ENCODE results near the gene CXCR6.

Gene CXCR6

GRCh38 chr3:45922950-45923590 lies 20.2 kb upstream of the CXCR6 start:
- no peaks in the 10 kb centered on the region for H3K9me2 ChIP-seq (replicated peaks; ENCODE audit: insufficient read depth, low read length)
- no peaks in the 10 kb centered on the region for H3K36me3 ChIP-seq (replicated peaks; ENCODE audit: insufficient read depth, low read length)
- H3K27ac ChIP-seq (ENCODE audit: low read length): no peak overlapping the region
- H3K9ac ChIP-seq (ENCODE audit: low read length): no peak overlapping the region
- no peaks in the 10 kb centered on the region for H4K20me1 ChIP-seq (ENCODE audit: insufficient read depth, low read length)
- H3K9me3 ChIP-seq (replicated peaks; ENCODE audit: insufficient read depth, low read length): no peaks in the 10 kb centered on the region
- H3K4me1 ChIP-seq (ENCODE audit: low read length): no peaks in the 10 kb centered on the region
- no peaks in the 10 kb centered on the region for H3K27me3 ChIP-seq (replicated peaks; ENCODE audit: insufficient read depth, low read length)
- no peak for DNase-seq
- no peaks in the 10 kb centered on the region for H3K79me2 ChIP-seq (ENCODE audit: low read length)
- H3K4me3 ChIP-seq (ENCODE audit: low read length): no peak overlapping the region
- TF ChIP-seq EZH2 (optimal IDR thresholded peaks at IDR 0.05; ENCODE audit: low read depth, low read length) (no peak), EZH2phosphoT487 (IDR thresholded peaks at IDR 0.05; ENCODE audit: low read length) (no peak), CTCF (IDR thresholded peaks at IDR 0.05; ENCODE audit: low read length) (no peak)
- H3F3A ChIP-seq (ENCODE audit: insufficient read depth, low read length): no peaks in the 10 kb centered on the region
- no peak overlapping the region for H3K4me2 ChIP-seq (ENCODE audit: low read depth, low read length)
- H2AFZ ChIP-seq (ENCODE audit: low read length): no peak overlapping the region

GRCh38 chr3:45923755-45924154 lies 19.5 kb upstream of the CXCR6 start:
- H3K9ac ChIP-seq (ENCODE audit: low read length): no peak overlapping the region
- H3K9me3 ChIP-seq (replicated peaks; ENCODE audit: insufficient read depth, low read length): no peaks in the 10 kb centered on the region
- H3K27me3 ChIP-seq (replicated peaks; ENCODE audit: insufficient read depth, low read length): no peaks in the 10 kb centered on the region
- TF ChIP-seq CTCF (IDR thresholded peaks at IDR 0.05; ENCODE audit: low read length): no peak
- no peak overlapping the region for H3K4me3 ChIP-seq (ENCODE audit: low read length)
- no peaks in the 10 kb centered on the region for H3K4me1 ChIP-seq (ENCODE audit: low read length)
- no peak for DNase-seq
- H3K79me2 ChIP-seq (ENCODE audit: low read length): no peaks in the 10 kb centered on the region
- no peak overlapping the region for H3K4me2 ChIP-seq (ENCODE audit: low read depth, low read length)
- no peaks in the 10 kb centered on the region for H3F3A ChIP-seq (ENCODE audit: insufficient read depth, low read length)
- no peaks in the 10 kb centered on the region for H3K36me3 ChIP-seq (replicated peaks; ENCODE audit: insufficient read depth, low read length)
- H3K9me2 ChIP-seq (replicated peaks; ENCODE audit: insufficient read depth, low read length): no peaks in the 10 kb centered on the region
- H4K20me1 ChIP-seq (ENCODE audit: insufficient read depth, low read length): no peaks in the 10 kb centered on the region
- no peak overlapping the region for H3K27ac ChIP-seq (ENCODE audit: low read length)
- H2AFZ ChIP-seq (ENCODE audit: low read length): no peak overlapping the region

GRCh38 chr3:45927881-45928280 lies 15.4 kb upstream of the CXCR6 start:
- no peaks in the 10 kb centered on the region for H3K36me3 ChIP-seq (replicated peaks; ENCODE audit: insufficient read depth, low read length)
- no peaks in the 10 kb centered on the region for H3K9me2 ChIP-seq (replicated peaks; ENCODE audit: insufficient read depth, low read length)
- no peaks in the 10 kb centered on the region for H3K27me3 ChIP-seq (replicated peaks; ENCODE audit: insufficient read depth, low read length)
- no peaks in the 10 kb centered on the region for H3K9me3 ChIP-seq (replicated peaks; ENCODE audit: insufficient read depth, low read length)
- no peak for TF ChIP-seq EZH2phosphoT487 (IDR thresholded peaks at IDR 0.05; ENCODE audit: low read length)
- TF ChIP-seq EZH2 (optimal IDR thresholded peaks at IDR 0.05; ENCODE audit: low read depth, low read length): no peak
- TF ChIP-seq CTCF (IDR thresholded peaks at IDR 0.05; ENCODE audit: low read length): no peak
- H2AFZ ChIP-seq (ENCODE audit: low read length): no peak overlapping the region
- no peaks in the 10 kb centered on the region for H3F3A ChIP-seq (ENCODE audit: insufficient read depth, low read length)
- H3K79me2 ChIP-seq (ENCODE audit: low read length): no peaks in the 10 kb centered on the region
- H3K27ac ChIP-seq (ENCODE audit: low read length): no peak overlapping the region
- no peak overlapping the region for H3K4me2 ChIP-seq (ENCODE audit: low read depth, low read length)
- no peak overlapping the region for H3K9ac ChIP-seq (ENCODE audit: low read length)
- no peak overlapping the region for H3K4me3 ChIP-seq (ENCODE audit: low read length)
- DNase-seq: no peak
- no peaks in the 10 kb centered on the region for H4K20me1 ChIP-seq (ENCODE audit: insufficient read depth, low read length)
- no peaks in the 10 kb centered on the region for H3K4me1 ChIP-seq (ENCODE audit: low read length)
